Liver (tissue), 9 donors: ENCODE measurements around the gene MYH11. TPM values are rescaled to one million over a fixed set of nuclear protein-coding genes. Genes with fewer than 3 reads are reported as not detected.

Experiments
- DNase-seq: peaks from one replicate; pipeline ENCODE4 v3.0.0-alpha.2; 2017; ENCODE audit warnings: low spot score
- H3K27ac ChIP-seq, 2 donors: one replicate each; pipeline ENCODE4 v1.7.0; 2013; ENCODE audit warnings: inconsistent platforms in 2 of 2, low read length in 2 of 2, control low read depth in 1 of 2, low read depth in 1 of 2, mild to moderate bottlenecking in 1 of 2
- H3K27me3 ChIP-seq, 4 donors: one replicate each; pipeline versions ENCODE4 v1.6.1 to v1.7.0; 2013; ENCODE audit warnings: low read length in 3 of 4, inconsistent platforms in 1 of 4, mild to moderate bottlenecking in 1 of 4, moderate library complexity in 1 of 4; ENCODE audit not compliant: control insufficient read depth in 4 of 4, insufficient read depth in 4 of 4
- H3K36me3 ChIP-seq, 4 donors: one replicate each; pipeline versions ENCODE4 v1.6.1 to v1.7.0; 2013; ENCODE audit warnings: low read length in 3 of 4, mild to moderate bottlenecking in 3 of 4, low read depth in 1 of 4, moderate library complexity in 1 of 4; ENCODE audit not compliant: control insufficient read depth in 4 of 4, insufficient read depth in 3 of 4
- H3K4me1 ChIP-seq, 4 donors: one replicate each; pipeline versions ENCODE4 v1.6.1 to v1.7.0; 2013; ENCODE audit warnings: low read length in 3 of 4, mild to moderate bottlenecking in 3 of 4, moderate library complexity in 1 of 4; ENCODE audit not compliant: control insufficient read depth in 4 of 4, insufficient read depth in 4 of 4
- H3K4me3 ChIP-seq, 3 donors: one replicate each; pipeline versions ENCODE4 v1.6.1 to v1.7.0; 2013; ENCODE audit warnings: low read length in 3 of 3, control low read depth in 1 of 3, low read depth in 1 of 3, mild to moderate bottlenecking in 1 of 3
- H3K9ac ChIP-seq, 2 donors: one replicate each; pipeline ENCODE4 v1.7.0; 2013; ENCODE audit warnings: low read length in 2 of 2, mild to moderate bottlenecking in 2 of 2, moderate library complexity in 2 of 2, control low read depth in 1 of 2, low read depth in 1 of 2
- H3K9me3 ChIP-seq, 4 donors: one replicate each; pipeline versions ENCODE4 v1.6.1 to v1.7.0; 2013; ENCODE audit warnings: low read length in 3 of 4; ENCODE audit not compliant: control insufficient read depth in 4 of 4
- EGR1 ChIP-seq, 2 donors: IDR thresholded peaks; 2 replicates each; pipeline ENCODE4 v1.6.1; 2016 to 2018; ENCODE audit warnings: antibody characterized with exemption in 2 of 2, low read depth in 2 of 2
- FOXA1 ChIP-seq: IDR thresholded peaks from 2 replicates; pipeline ENCODE4 v1.6.1; 2016; ENCODE audit warnings: antibody characterized with exemption
- FOXA2 ChIP-seq: IDR thresholded peaks from 2 replicates; pipeline ENCODE4 v1.6.1; 2016; ENCODE audit warnings: antibody characterized with exemption
- GABPA ChIP-seq, 2 donors: IDR thresholded peaks in 1 of 2; conservative IDR thresholded peaks in 1 of 2; 2 replicates each; pipeline ENCODE4 v1.6.1; 2016; ENCODE audit warnings: antibody characterized with exemption in 2 of 2, mild to moderate bottlenecking in 1 of 2, moderate library complexity in 1 of 2
- HNF4A ChIP-seq, 2 donors: conservative IDR thresholded peaks; 2 replicates each; pipeline ENCODE4 v1.6.1; 2016; ENCODE audit warnings: antibody characterized with exemption in 2 of 2, mild to moderate bottlenecking in 2 of 2
- HNF4G ChIP-seq: IDR thresholded peaks from 2 replicates; pipeline ENCODE4 v1.6.1; 2016; ENCODE audit warnings: antibody characterized with exemption
- JUND ChIP-seq, 2 donors: IDR thresholded peaks; 2 replicates each; pipeline ENCODE4 v1.6.1; 2016; ENCODE audit warnings: antibody characterized with exemption in 2 of 2
- NR2F2 ChIP-seq: IDR thresholded peaks from 2 replicates; pipeline ENCODE4 v1.6.1; 2016; ENCODE audit warnings: antibody characterized with exemption
- RAD21 ChIP-seq, 2 donors: IDR thresholded peaks; 2 replicates each; pipeline ENCODE4 v1.6.1; 2016; ENCODE audit warnings: antibody characterized with exemption in 2 of 2, mild to moderate bottlenecking in 2 of 2
- RXRA ChIP-seq, 2 donors: IDR thresholded peaks; 2 replicates each; pipeline ENCODE4 v1.6.1; 2017 to 2018; ENCODE audit warnings: antibody characterized with exemption in 2 of 2, mild to moderate bottlenecking in 1 of 2
- SP1 ChIP-seq: IDR thresholded peaks from 2 replicates; pipeline ENCODE4 v1.6.1; 2018; ENCODE audit warnings: antibody characterized with exemption, mild to moderate bottlenecking
- TAF1 ChIP-seq: conservative IDR thresholded peaks from 2 replicates; pipeline ENCODE4 v1.6.1; 2016; ENCODE audit warnings: antibody characterized with exemption, mild to moderate bottlenecking
- YY1 ChIP-seq: IDR thresholded peaks from 2 replicates; pipeline ENCODE4 v1.6.1; 2016; ENCODE audit warnings: antibody characterized with exemption, mild to moderate bottlenecking
- WGBS: extraction: QIAGEN DNeasy Blood & Tissue Kit; methylation state at CpG from one replicate; pipeline ENCODE4 v1.1.7; 2013; 5-methylcytosine and 5-hydroxymethylcytosine counted together
- polyA plus RNA-seq, 2 donors: library from polyadenylated mRNA; stranded (reverse) in 1 of 2; unstranded in 1 of 2; fragments of 200-250 nt in 1 of 2; fragments of >200 nt in 1 of 2; fragmentation: Nextera tagmentation in 1 of 2; extraction: Ambion mirVana in 1 of 2; gene quantifications; one replicate each; pipeline versions ENCODE4 v1.2.1 to v1.2.3, GENCODE V29; 2013 to 2015
- total RNA-seq, 2 donors: library from RNA; depleted of rRNA; stranded (reverse); fragments of >200 nt; gene quantifications; one replicate each; pipeline ENCODE4 v1.2.3, GENCODE V29; 2014
- TF ChIP-seq, protein P1 (sequence below): fragments of 150-350 bp; IDR thresholded peaks from 2 replicates; pipeline ENCODE4 v1.5.1; 2017; ENCODE audit warnings: improper control_type of control experiment, low read depth, low read length; ENCODE audit not compliant: missing input control
- TF ChIP-seq, protein P2 (sequence below): IDR thresholded peaks from 2 replicates; pipeline ENCODE4 v1.6.1; 2016; ENCODE audit warnings: antibody characterized with exemption, mild to moderate bottlenecking
- TF ChIP-seq, protein P3 (sequence below): IDR thresholded peaks from 2 replicates; pipeline ENCODE4 v1.6.1; 2016; ENCODE audit warnings: antibody characterized with exemption
- TF ChIP-seq, protein P4 (sequence below): IDR thresholded peaks from 2 replicates; pipeline ENCODE4 v1.6.1; 2016; ENCODE audit warnings: antibody characterized with exemption
- TF ChIP-seq, protein P5 (sequence below): IDR thresholded peaks from 2 replicates; pipeline ENCODE4 v1.6.1; 2016; ENCODE audit warnings: antibody characterized with exemption
- donor health status: healthy.
- donor health status: healthy.
- donor health status: healthy.
- donor health status: healthy.
- donor health status: healthy.

MYH11 gene
- total and polyA plus RNA-seq, 4 donors, result 0.51 to 33.7 (median 4.0) TPM

DNA sequence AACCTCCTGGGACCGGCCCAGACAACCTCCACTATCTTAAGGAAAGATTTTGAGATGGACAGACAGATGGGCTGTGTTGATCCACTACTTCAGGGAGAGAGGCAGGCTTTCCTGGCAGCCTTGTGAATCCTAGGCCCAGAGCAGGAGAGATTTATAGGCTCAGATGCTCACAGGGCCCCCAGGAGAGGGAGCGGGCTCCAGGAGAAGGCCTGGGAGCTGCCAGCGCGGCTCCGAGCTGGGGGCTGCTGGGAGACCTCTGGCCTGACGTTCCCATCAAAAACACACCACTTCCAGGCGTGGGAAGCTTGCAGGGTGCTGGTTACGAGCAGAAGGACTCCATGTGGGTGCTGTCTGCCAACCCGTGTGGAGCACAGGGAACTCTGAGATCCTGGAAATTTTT lies 53.2 kb downstream of the MYH11 start (continued):
- TF ChIP-seq, protein P1, sequence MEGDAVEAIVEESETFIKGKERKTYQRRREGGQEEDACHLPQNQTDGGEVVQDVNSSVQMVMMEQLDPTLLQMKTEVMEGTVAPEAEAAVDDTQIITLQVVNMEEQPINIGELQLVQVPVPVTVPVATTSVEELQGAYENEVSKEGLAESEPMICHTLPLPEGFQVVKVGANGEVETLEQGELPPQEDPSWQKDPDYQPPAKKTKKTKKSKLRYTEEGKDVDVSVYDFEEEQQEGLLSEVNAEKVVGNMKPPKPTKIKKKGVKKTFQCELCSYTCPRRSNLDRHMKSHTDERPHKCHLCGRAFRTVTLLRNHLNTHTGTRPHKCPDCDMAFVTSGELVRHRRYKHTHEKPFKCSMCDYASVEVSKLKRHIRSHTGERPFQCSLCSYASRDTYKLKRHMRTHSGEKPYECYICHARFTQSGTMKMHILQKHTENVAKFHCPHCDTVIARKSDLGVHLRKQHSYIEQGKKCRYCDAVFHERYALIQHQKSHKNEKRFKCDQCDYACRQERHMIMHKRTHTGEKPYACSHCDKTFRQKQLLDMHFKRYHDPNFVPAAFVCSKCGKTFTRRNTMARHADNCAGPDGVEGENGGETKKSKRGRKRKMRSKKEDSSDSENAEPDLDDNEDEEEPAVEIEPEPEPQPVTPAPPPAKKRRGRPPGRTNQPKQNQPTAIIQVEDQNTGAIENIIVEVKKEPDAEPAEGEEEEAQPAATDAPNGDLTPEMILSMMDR, result no peak
- TF ChIP-seq TAF1 (no peak), FOXA2 (no peak)

GRCh38 chr16:15799851-15800495 lies 56.9 kb downstream of the MYH11 start:
- H3K4me1 ChIP-seq, result no peaks in the 10 kb centered on the region
- WGBS, result 72% methylated on average over 4 of the region's 4 CpGs
- DNase-seq, result no peak
- peaks cover 0 to 11% (median 2%) of the 10 kb centered on the region in 4 donors for H3K9me3 ChIP-seq
- no peaks in the 10 kb centered on the region for H3K36me3 ChIP-seq
- H3K4me3 ChIP-seq, result no peak overlapping the region
- no peaks in the 10 kb centered on the region for H3K27me3 ChIP-seq
- H3K27ac ChIP-seq, result no peak overlapping the region
- TF ChIP-seq RAD21 (IDR thresholded peaks at IDR 0.05), result no peak
- TF ChIP-seq SP1, result no peak
- H3K9ac ChIP-seq, result no peak overlapping the region

GRCh38 chr16:15798671-15799070 lies 58.2 kb downstream of the MYH11 start:
- WGBS, result 77% methylated on average over 5 of the region's 5 CpGs
- no peaks in the 10 kb centered on the region for H3K4me1 ChIP-seq
- H3K9me3 ChIP-seq, result peaks cover 0 to 11% (median 2%) of the 10 kb centered on the region in 4 donors
- no peaks in the 10 kb centered on the region for H3K27me3 ChIP-seq
- H3K36me3 ChIP-seq, result no peaks in the 10 kb centered on the region
- TF ChIP-seq, protein P2, sequence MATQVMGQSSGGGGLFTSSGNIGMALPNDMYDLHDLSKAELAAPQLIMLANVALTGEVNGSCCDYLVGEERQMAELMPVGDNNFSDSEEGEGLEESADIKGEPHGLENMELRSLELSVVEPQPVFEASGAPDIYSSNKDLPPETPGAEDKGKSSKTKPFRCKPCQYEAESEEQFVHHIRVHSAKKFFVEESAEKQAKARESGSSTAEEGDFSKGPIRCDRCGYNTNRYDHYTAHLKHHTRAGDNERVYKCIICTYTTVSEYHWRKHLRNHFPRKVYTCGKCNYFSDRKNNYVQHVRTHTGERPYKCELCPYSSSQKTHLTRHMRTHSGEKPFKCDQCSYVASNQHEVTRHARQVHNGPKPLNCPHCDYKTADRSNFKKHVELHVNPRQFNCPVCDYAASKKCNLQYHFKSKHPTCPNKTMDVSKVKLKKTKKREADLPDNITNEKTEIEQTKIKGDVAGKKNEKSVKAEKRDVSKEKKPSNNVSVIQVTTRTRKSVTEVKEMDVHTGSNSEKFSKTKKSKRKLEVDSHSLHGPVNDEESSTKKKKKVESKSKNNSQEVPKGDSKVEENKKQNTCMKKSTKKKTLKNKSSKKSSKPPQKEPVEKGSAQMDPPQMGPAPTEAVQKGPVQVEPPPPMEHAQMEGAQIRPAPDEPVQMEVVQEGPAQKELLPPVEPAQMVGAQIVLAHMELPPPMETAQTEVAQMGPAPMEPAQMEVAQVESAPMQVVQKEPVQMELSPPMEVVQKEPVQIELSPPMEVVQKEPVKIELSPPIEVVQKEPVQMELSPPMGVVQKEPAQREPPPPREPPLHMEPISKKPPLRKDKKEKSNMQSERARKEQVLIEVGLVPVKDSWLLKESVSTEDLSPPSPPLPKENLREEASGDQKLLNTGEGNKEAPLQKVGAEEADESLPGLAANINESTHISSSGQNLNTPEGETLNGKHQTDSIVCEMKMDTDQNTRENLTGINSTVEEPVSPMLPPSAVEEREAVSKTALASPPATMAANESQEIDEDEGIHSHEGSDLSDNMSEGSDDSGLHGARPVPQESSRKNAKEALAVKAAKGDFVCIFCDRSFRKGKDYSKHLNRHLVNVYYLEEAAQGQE, result no peak
- no peak for TF ChIP-seq SP1
- TF ChIP-seq, protein P3, sequence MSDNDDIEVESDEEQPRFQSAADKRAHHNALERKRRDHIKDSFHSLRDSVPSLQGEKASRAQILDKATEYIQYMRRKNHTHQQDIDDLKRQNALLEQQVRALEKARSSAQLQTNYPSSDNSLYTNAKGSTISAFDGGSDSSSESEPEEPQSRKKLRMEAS, result no peak
- no peak for TF ChIP-seq EGR1 (IDR thresholded peaks at IDR 0.05; ENCODE audit: low read depth in 2 of 2)
- no peak for TF ChIP-seq HNF4A (conservative IDR thresholded peaks at IDR 0.05)
- no peak for TF ChIP-seq NR2F2
- no peak for TF ChIP-seq HNF4G
- TF ChIP-seq RXRA (IDR thresholded peaks at IDR 0.05), result no peak
- TF ChIP-seq, protein P1, result no peak
- TF ChIP-seq RAD21 (IDR thresholded peaks at IDR 0.05), result no peak
- no peak for TF ChIP-seq TAF1
- TF ChIP-seq JUND (IDR thresholded peaks at IDR 0.05), result no peak
- TF ChIP-seq YY1, result no peak
- TF ChIP-seq FOXA2, result no peak
- TF ChIP-seq, protein P4, sequence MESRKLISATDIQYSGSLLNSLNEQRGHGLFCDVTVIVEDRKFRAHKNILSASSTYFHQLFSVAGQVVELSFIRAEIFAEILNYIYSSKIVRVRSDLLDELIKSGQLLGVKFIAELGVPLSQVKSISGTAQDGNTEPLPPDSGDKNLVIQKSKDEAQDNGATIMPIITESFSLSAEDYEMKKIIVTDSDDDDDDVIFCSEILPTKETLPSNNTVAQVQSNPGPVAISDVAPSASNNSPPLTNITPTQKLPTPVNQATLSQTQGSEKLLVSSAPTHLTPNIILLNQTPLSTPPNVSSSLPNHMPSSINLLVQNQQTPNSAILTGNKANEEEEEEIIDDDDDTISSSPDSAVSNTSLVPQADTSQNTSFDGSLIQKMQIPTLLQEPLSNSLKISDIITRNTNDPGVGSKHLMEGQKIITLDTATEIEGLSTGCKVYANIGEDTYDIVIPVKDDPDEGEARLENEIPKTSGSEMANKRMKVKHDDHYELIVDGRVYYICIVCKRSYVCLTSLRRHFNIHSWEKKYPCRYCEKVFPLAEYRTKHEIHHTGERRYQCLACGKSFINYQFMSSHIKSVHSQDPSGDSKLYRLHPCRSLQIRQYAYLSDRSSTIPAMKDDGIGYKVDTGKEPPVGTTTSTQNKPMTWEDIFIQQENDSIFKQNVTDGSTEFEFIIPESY, result no peak
- no peak for TF ChIP-seq GABPA (IDR thresholded peaks at IDR 0.05 in 1 of 2, conservative IDR thresholded peaks at IDR 0.05 in 1 of 2)
- no peak for TF ChIP-seq FOXA1
- TF ChIP-seq, protein P5, sequence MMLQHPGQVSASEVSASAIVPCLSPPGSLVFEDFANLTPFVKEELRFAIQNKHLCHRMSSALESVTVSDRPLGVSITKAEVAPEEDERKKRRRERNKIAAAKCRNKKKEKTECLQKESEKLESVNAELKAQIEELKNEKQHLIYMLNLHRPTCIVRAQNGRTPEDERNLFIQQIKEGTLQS, result no peak
- DNase-seq, result no peak
- no peak overlapping the region for H3K27ac ChIP-seq
- no peak overlapping the region for H3K4me3 ChIP-seq
- H3K9ac ChIP-seq, result no peak overlapping the region
